ENCODE results near the gene PLA2G15. TPM values are rescaled to one million over a fixed set of nuclear protein-coding genes. Genes with fewer than 3 reads are reported as not detected.

Gene PLA2G15
- total and polyA plus RNA-seq, 2 donors (not counting 1 experiment from before 2014, with no cell fraction given) = 6.1 to 12.5 TPM

GRCh38 chr16:68233835-68234187 is 11.4 kb upstream of the PLA2G15 start:
- intact Hi-C loops (cut with micrococcal nuclease) = no loop called here
- Histone ChIP-seq H3K4me2 (replicated peaks; ENCODE audit: low read depth, low read length, poor library complexity, severe bottlenecking) (no peak overlapping the region), H3K79me2 (ENCODE audit: control insufficient read depth, insufficient read depth, low read length) (peaks cover 13% of the 10 kb centered on the region), H2AFZ (ENCODE audit: insufficient read depth, low read depth, low read length, poor library complexity, severe bottlenecking) (no peak overlapping the region), H3K27me3 (replicated peaks in 1 of 4; ENCODE audit: control extremely low read depth in 1 of 4, control insufficient read depth in 3 of 4, insufficient read depth in 4 of 4, low read length in 3 of 4) (no peaks in the 10 kb centered on the region), H3K4me3 (ENCODE audit: control extremely low read depth in 1 of 5, extremely low read depth in 1 of 5, insufficient read depth in 1 of 5, low read depth in 2 of 5, low read length in 4 of 5) (no peak overlapping the region), H3K9me3 (ENCODE audit: control extremely low read depth in 1 of 3, control insufficient read depth in 2 of 3, insufficient read depth in 1 of 3, low read length in 2 of 3) (peaks cover 0 to 3% (median 0%) of the 10 kb centered on the region in 3 donors), H3K27ac (ENCODE audit: low read length in 2 of 2) (peak overlapping the region; percentile 3 to 48), H3K36me3 (replicated peaks in 1 of 2; ENCODE audit: control extremely low read depth in 1 of 2, control insufficient read depth in 1 of 2, extremely low read depth in 1 of 2, insufficient read depth in 2 of 2, low read length in 1 of 2) (peaks cover 5 to 14% of the 10 kb centered on the region in 2 experiments), H3K4me1 (ENCODE audit: control insufficient read depth in 2 of 2, insufficient read depth in 2 of 2, low read length in 2 of 2) (peaks cover 18 to 31% of the 10 kb centered on the region in 2 donors), H4K20me1 (ENCODE audit: control insufficient read depth, insufficient read depth, low read length, poor library complexity, severe bottlenecking) (peaks cover 21% of the 10 kb centered on the region), H3K9ac (ENCODE audit: low read length) (no peak overlapping the region)
- peak overlapping the region; percentile 38 for H3K27ac Mint-ChIP-seq
- no peaks in the 10 kb centered on the region for H3K9me3 Mint-ChIP-seq (ENCODE audit: insufficient read depth)
- H3K4me3 Mint-ChIP-seq = no peak overlapping the region
- CTCF ChIA-PET = interaction anchor here (0.7 to 1.6 kb wide), 2 partner anchors 94 to 350 kb away, joined by 3 to 4 read pairs; no protein-coding TSS in a partner anchor
- no peak for ATAC-seq (ENCODE audit: low read depth)
- H3K27me3 Mint-ChIP-seq = no peaks in the 10 kb centered on the region
- WGBS (ENCODE audit: insufficient coverage) = 57% methylated on average over 5 of the region's 8 CpGs
- TF ChIP-seq EZH2 (IDR thresholded peaks at IDR 0.05; ENCODE audit: borderline replicate concordance, insufficient read depth, low read depth, low read length, poor library complexity, severe bottlenecking) (no peak), CTCF (IDR thresholded peaks at IDR 0.05) (no peak)
- POLR2A ChIA-PET = interaction anchor here (0.5 kb wide), 1 partner anchor 219 kb away, joined by 7 read pairs; no protein-coding TSS in a partner anchor
- DNase-seq = peak; percentile 26
- peaks cover 40% of the 10 kb centered on the region for H3K4me1 Mint-ChIP-seq

Measured in B cell (primary cell).